Activated naive CD8-positive, alpha-beta T cell (primary cell): ENCODE measurements around the gene CANT1.
"Not testable (repeated sequence)": the region's sequence is repeated elsewhere in the genome, so short reads cannot be mapped to it uniquely, and the experiment has no call there.

Source experiments
- H3K27ac Mint-ChIP-seq: one replicate; pipeline ENCODE4 v1.8.0; 2021; ENCODE audit warnings: mixed read lengths
- H3K27me3 Mint-ChIP-seq: one replicate; pipeline ENCODE4 v1.8.0; 2021; ENCODE audit warnings: mixed read lengths
- H3K36me3 Mint-ChIP-seq: one replicate; pipeline ENCODE4 v1.8.0; 2021; ENCODE audit warnings: mixed read lengths
- H3K4me1 Mint-ChIP-seq: one replicate; pipeline ENCODE4 v1.8.0; 2021; ENCODE audit warnings: low read depth, mixed read lengths
- H3K4me3 Mint-ChIP-seq: one replicate; pipeline ENCODE4 v1.8.0; 2021; ENCODE audit warnings: mild to moderate bottlenecking, mixed read lengths
- H3K9me3 Mint-ChIP-seq: one replicate; pipeline ENCODE4 v1.8.0; 2021; ENCODE audit warnings: low read depth, mixed read lengths

CANT1 gene

DNA sequence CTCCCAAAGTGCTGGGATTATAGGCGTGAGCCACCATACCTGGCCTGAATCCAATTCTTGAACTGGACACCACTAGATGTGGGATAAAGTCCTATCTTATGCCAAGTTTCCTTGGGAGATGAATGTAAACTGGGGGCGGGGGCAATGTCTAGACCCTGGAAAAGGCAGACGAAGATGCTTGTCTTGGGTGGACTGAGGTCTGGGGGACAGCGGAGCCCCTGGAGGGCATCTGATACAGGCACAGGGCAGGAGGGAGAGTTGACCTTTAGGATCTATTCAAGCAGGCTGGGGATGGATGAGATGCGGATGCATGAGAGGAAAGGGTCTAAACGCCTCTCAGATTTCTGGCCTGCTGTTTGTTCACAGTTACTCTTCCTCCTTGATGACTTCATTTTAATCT is 26.1 kb upstream of the CANT1 start:
- H3K4me1 Mint-ChIP-seq, result no peaks in the 10 kb centered on the region
- no peaks in the 10 kb centered on the region for H3K27me3 Mint-ChIP-seq
- no peaks in the 10 kb centered on the region for H3K9me3 Mint-ChIP-seq
- H3K36me3 Mint-ChIP-seq, result no peaks in the 10 kb centered on the region
- H3K4me3 Mint-ChIP-seq, result no peak overlapping the region
- H3K27ac Mint-ChIP-seq, result no peak overlapping the region

DNA sequence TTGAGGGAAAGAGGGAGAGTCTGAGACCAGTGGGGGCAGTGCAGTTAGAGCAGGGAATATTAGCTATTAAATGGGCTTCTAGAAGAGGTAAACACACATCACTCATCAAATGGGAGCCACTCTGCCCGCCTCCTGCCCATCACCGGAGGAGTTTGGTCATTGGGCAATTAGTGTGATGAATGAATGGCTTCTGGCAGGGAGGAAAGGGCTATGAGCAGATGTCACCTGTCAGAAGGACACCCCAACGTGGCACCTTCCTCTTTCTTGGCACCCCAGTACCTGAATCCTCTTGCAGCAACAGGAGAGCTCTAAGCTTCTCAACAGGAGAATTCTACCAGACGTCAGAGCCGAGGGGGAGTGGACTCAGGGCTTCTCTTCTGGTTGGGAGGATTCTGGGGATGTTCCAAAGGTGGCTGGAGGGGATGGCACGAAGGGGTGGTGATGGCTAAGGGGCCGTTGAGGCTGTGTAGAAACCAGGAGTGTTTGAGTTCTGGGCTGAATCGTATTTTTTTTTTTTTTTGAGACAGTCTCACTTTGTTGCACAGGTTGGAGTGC is 25.4 kb upstream of the CANT1 start:
- Mint-ChIP-seq H3K27me3 (no peaks in the 10 kb centered on the region), H3K4me3 (no peak overlapping the region), H3K36me3 (no peaks in the 10 kb centered on the region), H3K4me1 (no peaks in the 10 kb centered on the region), H3K9me3 (no peaks in the 10 kb centered on the region), H3K27ac (no peak overlapping the region)

DNA sequence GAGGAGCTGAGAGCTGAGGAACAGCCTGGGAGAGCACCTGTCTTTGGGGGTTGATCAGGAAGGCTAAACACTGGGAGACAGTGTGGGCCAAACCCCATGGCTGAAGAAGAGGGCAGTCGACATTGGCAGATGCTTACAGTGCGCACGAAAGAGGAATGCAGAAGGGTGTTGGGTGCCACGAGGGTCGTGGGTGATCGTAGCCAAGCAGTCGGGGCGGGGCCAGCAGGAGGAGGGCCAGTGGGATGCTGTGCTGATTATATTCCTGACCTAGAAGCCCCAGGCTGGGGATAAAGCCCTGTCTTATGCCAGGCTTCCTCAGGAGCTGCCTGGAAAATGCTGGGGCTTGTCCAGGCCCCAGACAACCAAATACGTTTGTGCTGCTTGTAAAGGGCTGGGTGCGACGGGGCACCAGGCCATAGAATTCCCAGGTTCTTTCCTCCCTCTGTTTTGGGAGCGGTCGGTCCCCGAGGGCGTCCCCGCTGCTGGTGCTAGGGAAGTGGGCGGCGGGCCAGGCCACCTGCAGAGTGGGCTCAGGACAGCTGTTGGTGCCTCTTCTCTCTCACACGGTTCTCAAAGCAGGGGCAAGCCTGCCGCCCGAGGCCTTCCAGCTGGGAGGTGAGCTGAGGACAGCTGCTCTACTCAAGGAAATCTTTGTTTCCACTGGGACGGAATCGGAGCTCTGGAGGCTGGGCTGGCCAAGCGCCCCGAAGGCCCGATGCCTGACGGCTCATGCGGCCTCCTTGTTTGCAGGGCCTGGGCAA is 24.4 kb upstream of the CANT1 start:
- no peaks in the 10 kb centered on the region for H3K4me1 Mint-ChIP-seq
- H3K36me3 Mint-ChIP-seq, result no peaks in the 10 kb centered on the region
- H3K27me3 Mint-ChIP-seq, result no peaks in the 10 kb centered on the region
- no peak overlapping the region for H3K4me3 Mint-ChIP-seq
- H3K9me3 Mint-ChIP-seq, result no peaks in the 10 kb centered on the region
- H3K27ac Mint-ChIP-seq, result no peak overlapping the region

DNA sequence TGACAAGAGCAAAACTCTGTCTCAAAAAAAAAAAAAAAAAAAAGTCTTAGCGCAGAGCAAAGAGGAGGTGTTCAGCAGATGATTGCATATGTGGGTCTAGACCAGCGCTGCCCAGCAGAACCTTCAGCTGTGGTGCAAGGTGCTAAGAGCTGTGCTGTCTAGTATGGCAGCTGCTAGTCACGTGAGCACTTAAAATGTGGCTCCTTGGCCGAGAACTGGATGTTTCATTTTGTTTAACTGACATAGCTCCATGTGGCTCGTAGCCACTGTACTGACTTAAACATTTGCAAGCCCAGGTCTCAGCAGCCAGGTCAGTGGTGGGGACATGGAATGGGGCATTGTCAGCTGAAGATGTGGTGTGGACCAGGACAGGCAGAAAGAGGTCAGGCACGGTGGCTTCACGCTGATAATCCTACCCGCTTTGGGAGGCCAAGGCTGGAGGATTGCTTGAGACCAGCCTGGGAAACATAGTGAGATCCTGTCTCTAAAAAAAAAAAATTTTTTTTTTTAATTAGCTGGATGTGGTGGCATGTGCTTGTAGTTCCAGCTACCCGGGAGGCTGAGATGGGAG is 23.6 kb upstream of the CANT1 start:
- no peaks in the 10 kb centered on the region for H3K4me1 Mint-ChIP-seq
- H3K27me3 Mint-ChIP-seq, result no peaks in the 10 kb centered on the region
- H3K27ac Mint-ChIP-seq, result no peak overlapping the region
- no peaks in the 10 kb centered on the region for H3K9me3 Mint-ChIP-seq
- H3K36me3 Mint-ChIP-seq, result no peaks in the 10 kb centered on the region
- H3K4me3 Mint-ChIP-seq, result no peak overlapping the region

DNA sequence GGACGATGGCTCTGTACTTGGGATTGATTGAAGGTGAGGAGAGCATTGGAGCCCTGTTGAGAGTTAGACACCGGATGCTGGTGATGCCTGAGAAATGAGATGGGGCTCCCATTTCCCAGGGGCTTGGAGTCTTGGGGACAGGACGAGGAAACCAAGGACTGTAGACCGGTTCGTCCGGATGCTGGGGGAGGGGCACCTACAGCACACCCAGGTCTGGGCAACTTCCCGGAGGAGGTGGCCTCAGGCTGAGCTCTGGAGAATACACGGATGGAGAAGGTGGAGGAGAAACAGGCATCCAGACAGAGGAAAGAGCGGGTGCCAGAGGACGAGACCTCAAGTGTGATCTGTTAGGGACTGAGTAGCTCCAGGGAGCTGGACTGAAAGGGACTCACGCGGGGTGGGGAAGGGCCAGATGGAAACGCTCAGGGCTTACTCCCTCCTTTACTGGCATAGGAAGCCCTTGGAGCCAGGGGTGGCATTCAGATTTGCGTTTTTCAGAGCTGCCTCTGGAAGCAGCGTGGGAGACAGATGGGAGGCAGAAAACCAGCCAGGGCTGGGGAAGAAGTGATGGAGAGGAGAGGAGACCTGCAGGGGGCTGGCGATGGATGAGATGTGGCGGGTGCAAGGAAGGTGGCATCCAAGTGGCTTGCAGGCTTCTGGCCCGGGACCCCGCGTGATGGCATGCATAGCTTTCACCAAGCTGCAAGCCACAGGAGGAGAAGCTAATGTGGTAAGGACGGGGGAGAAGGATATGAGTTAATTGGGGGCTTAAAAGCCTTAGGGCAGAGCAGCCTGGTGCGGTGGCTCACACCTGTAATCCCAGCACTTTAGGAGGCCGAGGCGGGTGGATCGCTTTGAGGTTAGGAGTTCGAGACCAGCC is 22.7 kb upstream of the CANT1 start:
- H3K27ac Mint-ChIP-seq, result no peak overlapping the region
- no peak overlapping the region for H3K4me3 Mint-ChIP-seq
- H3K9me3 Mint-ChIP-seq, result no peaks in the 10 kb centered on the region
- H3K36me3 Mint-ChIP-seq, result no peaks in the 10 kb centered on the region
- no peaks in the 10 kb centered on the region for H3K27me3 Mint-ChIP-seq
- no peaks in the 10 kb centered on the region for H3K4me1 Mint-ChIP-seq

DNA sequence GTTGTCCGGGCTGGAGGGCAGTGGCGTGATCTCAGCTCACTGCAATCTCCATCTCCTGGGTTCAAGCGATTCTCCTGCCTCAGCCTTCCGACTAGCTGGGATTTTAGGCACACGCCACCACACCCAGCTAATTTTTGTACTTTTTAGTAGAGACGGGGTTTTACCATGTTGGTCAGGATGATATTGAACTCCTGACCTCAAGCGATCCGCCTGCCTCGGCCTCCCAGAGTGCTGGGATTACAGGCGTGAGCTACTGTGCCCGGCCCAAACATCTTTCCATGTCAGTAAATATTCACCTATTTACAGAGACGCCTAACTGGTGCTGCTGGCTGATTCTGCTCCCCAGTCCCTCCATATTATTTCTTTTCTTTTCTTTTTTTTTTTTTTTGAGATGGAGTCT is 21.1 kb upstream of the CANT1 start:
- not testable (repeated sequence) for H3K9me3 Mint-ChIP-seq, H3K27me3 Mint-ChIP-seq, H3K4me3 Mint-ChIP-seq, H3K27ac Mint-ChIP-seq, H3K4me1 Mint-ChIP-seq, H3K36me3 Mint-ChIP-seq

DNA sequence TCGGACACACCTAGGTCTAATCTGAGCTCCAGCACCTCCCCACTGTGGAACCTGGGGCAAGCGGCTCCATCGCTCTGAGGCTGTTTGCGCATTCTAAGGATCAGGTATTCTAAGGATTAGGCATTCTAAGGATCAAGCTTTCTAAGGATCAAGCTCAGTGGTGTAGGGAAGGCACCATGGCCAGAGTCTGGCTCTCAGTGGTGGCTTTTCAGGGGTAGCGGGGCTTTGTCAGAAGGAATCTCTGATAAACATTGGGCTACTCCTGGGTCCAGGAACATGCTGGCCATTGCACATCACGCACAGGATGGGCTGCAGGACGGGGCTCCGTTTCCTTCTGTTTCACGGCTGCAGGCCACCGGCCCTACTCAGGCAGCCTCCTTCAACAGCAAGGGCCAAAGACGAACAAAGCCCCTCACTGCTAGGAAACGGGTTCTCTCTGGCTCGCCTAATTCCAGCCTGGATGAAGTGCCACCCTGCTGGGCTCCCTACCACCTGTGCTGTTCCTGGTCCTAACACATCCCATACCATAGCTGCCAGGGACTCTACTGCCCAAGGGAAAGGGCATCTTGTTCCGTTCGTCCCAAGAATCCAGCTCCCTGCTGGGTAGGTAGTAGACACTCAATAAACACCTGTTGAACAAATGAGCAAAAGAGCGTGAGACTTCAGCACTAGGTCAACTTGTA is 19.9 kb upstream of the CANT1 start:
- H3K27ac Mint-ChIP-seq, result no peak overlapping the region
- H3K4me3 Mint-ChIP-seq, result no peak overlapping the region
- no peaks in the 10 kb centered on the region for H3K9me3 Mint-ChIP-seq
- peaks cover 3% of the 10 kb centered on the region for H3K4me1 Mint-ChIP-seq
- H3K27me3 Mint-ChIP-seq, result peaks cover 2% of the 10 kb centered on the region
- no peaks in the 10 kb centered on the region for H3K36me3 Mint-ChIP-seq

DNA sequence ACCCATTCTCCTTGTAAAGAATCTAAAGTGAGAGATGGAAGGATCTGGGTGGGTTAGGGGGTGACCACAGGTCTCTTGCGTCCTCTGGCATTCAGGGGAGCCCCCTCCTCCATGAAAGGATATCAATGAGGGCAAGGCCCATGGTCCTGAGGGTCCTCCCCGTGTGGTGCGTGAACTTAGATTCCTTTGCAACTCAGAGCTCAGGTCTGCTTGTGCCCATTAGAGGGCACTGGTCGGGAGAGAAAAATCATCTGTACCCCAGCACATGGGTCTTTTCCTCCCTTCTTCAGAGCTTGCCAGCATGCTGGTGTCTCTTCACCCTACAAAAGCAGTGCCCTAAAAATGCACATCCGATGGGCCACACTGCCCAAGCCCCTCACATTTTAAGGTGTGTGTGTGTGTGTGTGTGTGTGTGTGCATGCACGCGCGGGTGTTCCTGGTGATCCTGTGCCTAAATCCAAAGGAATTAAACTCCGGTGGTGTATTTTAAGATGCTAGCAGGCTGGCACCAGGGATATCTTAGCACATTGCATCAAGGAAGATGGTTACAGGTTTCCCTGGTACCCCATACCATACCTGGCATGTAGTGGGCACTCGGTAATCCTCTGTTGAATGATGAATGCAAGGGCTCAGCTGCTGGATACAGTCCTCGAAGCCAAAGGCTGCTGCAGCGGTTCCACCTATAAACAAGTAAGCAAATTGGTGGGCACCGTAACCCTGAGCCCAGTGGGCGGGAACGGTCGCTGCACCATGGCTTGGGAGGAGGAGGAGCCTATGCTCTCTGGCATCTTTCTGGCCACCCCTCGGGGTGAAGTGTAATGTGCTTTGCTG is 19.1 kb upstream of the CANT1 start:
- Mint-ChIP-seq H3K36me3 (no peaks in the 10 kb centered on the region), H3K27ac (no peak overlapping the region), H3K9me3 (no peaks in the 10 kb centered on the region), H3K4me1 (peaks cover 5% of the 10 kb centered on the region), H3K4me3 (no peak overlapping the region), H3K27me3 (peaks cover 2% of the 10 kb centered on the region)

DNA sequence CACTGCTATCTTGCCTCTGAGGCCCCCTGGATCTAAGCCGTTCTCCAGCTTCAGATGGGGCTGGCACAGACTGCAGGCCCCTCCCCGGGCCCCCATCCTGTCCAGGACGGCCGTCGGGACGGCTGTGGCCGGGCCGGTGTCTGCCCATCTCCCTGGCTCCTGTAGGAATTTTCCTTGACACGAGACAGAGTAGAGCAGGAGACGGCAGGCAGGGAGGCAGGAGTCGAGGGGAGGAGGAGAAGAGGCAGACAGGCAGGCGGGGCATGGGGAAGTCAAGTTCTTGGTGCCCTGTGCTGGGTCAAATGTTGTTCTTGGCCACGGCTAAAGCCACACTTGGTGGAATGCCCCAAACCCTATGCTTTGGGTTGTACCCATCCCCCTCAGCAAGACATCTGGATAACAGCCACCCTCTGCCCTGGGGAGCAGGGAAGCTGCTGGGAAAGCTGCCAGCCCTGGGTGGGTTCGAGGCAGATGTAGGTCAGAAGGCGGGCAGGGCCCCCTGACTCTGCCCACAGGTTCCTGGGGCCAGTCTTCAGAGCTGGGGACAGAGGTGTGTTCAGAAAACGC is 18.4 kb upstream of the CANT1 start:
- H3K4me1 Mint-ChIP-seq, result peaks cover 7% of the 10 kb centered on the region
- H3K27me3 Mint-ChIP-seq, result peaks cover 2% of the 10 kb centered on the region
- H3K4me3 Mint-ChIP-seq, result no peak overlapping the region
- H3K36me3 Mint-ChIP-seq, result no peaks in the 10 kb centered on the region
- no peak overlapping the region for H3K27ac Mint-ChIP-seq
- H3K9me3 Mint-ChIP-seq, result no peaks in the 10 kb centered on the region

DNA sequence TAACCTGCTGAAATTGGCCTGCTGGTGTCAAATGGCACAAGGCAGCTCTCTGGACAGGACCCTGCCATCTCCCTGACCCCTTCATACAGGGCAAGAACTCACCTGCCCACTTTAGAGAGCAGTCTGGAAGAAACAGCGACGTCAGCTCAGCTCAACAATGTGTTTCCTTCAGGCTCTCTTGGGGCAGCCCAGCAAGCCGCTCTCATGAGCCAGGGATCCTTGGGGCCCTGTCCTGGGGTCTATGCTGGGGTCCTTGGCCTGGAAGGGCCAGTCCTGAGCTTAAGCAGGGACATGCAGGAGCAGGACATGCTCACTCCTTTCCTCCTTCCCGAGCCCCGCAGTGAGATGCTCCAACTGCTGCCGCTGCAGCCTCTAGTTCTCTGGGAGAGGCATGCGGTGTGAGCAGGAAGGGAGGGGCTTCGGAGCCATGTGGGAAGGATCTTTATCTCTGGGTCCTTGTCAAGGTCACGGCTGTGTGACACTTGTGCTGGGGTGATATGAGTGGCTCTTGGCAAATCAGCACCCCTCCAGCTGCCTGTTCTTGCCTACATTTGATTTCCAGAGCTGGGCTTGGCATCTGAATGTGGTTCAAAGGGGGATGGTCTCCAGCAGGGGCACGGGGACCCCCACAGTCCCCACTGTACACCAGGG is 17.8 kb upstream of the CANT1 start:
- H3K27me3 Mint-ChIP-seq, result peaks cover 2% of the 10 kb centered on the region

DNA sequence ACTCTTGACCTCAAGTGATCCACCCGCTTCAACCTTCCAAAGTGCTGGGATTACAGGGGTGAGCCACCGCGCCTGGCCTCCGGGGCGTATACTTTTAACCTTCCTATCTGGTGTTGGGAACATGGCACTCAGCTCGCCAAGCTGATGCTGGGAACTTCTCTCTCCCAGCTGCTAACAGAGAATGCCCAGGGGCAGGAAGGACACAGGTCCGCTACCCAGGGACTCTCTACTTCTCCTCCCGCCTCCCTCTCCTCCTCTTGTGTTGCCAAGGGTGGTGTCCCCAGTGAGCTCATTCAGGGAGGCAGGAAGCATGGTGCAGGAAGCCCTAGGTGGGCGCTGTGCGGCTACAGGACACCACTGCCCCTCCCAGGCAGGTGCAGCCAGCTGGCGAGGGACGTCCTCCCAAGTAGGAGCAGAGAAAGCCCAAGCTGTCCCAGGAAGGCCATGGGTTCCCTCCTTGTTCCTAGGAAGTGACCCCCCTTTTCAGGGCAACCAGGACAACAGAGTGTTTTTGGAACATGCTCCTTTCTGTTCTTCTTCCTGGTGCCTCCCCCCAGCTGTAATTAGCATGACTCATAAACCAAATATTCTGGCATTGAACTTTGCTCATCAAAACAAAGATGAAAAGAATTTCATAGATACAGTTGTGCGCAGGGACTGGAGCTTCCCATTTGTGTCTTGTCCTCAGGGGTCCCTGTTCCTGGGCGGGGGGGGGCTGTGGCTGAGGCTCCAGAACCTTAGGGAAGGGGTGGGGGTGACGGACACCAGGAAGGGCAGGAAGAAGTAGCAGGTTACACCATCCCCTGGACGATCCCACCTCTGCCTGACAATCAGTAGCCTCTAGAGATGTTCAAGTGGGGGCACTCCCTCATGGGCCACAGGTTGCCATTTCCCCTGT is 17.1 kb upstream of the CANT1 start:
- H3K4me3 Mint-ChIP-seq, result no peak overlapping the region
- H3K9me3 Mint-ChIP-seq, result no peaks in the 10 kb centered on the region
- no peaks in the 10 kb centered on the region for H3K36me3 Mint-ChIP-seq
- H3K4me1 Mint-ChIP-seq, result peaks cover 7% of the 10 kb centered on the region
- H3K27me3 Mint-ChIP-seq, result peaks cover 2% of the 10 kb centered on the region
- no peak overlapping the region for H3K27ac Mint-ChIP-seq

More for the DNA sequence above, 17.8 kb upstream of the CANT1 start:
- no peaks in the 10 kb centered on the region for H3K9me3 Mint-ChIP-seq
- H3K27ac Mint-ChIP-seq, result no peak overlapping the region
- H3K36me3 Mint-ChIP-seq, result no peaks in the 10 kb centered on the region
- H3K4me3 Mint-ChIP-seq, result no peak overlapping the region
- H3K4me1 Mint-ChIP-seq, result peaks cover 7% of the 10 kb centered on the region

DNA sequence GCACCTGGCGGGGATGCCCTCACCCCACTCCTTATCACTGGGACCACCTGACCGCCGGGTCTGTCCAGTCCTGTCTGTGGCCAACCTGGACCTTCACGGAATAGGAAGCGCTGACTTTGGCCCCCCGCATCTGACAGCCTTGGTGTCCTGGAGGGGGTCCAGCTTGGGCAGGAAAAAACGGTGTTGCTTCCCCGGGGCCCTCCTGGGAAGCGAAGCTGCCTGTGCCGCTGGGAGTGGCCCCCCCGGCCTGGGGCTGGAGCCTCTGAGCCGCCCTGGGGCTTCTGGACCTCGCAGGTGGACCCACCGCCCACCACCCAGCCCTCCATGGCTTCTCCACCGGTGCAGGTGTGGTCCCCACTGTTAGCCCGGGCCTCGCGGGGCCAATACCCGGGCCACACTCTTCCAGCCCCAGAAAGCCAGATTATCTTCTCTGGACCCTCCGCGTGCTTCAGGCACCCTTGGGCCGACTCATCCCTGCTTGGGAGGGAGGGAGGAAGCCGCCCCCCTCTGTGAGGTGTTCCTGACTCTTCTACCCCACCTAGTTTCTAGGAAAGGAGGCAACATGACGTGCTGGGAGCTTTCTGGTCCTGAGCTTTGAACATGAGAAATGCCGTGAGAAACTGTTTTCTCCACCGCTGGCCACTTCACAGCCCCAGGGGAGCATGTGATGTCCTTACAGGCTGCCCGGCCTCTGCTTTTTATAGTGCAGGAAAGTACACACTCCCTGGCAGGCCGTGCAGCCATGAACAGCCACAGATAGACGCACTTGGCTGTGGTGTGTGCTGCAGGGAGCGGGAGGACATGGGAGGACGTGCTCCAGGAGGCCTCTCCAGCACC is 15.6 kb upstream of the CANT1 start:
- Mint-ChIP-seq H3K27me3 (peaks cover 2% of the 10 kb centered on the region), H3K27ac (no peak overlapping the region), H3K36me3 (no peaks in the 10 kb centered on the region), H3K4me1 (peaks cover 7% of the 10 kb centered on the region), H3K9me3 (no peaks in the 10 kb centered on the region), H3K4me3 (peak overlapping the region; percentile 88)
